Measurements from ENCODE around the gene SMYD3.

SMYD3 gene

DNA sequence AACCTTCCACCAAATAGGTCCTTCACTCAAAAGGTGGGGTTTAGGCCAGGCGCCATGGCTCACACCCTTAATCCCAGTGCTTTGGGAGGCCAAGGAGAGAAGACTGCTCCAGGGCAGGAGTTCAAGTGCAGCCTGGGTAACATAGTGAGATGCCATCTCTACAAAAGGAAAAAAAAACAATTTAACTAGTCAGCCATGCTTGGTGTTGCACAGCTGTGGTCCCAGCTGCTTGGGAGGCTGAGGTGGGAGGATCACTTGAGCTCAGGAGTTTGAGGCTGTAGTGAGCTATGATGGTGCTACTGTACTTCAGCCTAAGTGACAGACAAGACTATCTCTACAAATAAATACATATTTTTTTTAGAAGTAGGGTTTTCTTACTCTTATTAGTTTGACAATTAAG lies 734.8 kb downstream of the SMYD3 start (continued):
- TF ChIP-seq, protein P1, sequence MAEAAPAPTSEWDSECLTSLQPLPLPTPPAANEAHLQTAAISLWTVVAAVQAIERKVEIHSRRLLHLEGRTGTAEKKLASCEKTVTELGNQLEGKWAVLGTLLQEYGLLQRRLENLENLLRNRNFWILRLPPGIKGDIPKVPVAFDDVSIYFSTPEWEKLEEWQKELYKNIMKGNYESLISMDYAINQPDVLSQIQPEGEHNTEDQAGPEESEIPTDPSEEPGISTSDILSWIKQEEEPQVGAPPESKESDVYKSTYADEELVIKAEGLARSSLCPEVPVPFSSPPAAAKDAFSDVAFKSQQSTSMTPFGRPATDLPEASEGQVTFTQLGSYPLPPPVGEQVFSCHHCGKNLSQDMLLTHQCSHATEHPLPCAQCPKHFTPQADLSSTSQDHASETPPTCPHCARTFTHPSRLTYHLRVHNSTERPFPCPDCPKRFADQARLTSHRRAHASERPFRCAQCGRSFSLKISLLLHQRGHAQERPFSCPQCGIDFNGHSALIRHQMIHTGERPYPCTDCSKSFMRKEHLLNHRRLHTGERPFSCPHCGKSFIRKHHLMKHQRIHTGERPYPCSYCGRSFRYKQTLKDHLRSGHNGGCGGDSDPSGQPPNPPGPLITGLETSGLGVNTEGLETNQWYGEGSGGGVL (tag by site-specific recombination; IDR thresholded peaks at IDR 0.05), result no peak

DNA sequence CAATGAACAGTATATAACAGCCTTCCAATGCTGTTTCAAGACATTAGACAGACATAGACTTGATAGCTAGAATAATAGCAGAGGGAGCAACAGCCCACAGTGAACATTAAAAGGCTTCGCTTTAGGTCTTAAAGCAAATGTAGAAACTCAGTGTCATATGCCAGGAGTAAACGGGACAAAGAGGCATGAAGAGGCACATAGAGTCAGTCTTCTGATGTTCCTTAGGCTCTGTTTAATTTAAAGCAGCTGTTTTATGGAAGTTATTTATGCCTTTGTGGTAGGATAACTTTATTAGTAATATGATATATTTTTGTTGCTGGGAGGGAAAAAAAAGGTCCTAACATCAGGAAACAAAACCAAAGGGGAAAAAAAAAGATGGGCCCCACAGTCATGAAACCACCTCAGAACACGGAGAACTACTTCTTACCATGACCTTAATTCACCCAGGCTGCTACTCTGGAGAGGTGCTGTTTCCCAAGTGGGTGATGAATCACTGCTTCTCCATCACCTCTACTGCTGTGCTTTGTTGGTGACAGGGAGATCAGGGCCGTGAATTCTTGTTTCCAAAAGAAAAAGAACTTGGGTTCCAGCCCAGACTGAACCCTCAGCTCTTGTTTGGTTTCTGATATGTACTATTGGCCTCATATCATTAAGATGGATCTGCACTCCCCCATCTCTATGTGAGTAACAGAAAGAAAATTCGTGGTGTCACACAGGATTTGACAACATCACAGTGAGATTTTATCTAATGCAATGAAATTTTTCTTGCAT lies 735.4 kb downstream of the SMYD3 start:
- H3K27ac ChIP-seq (ENCODE audit: extremely low read depth, low read depth, low read length), result no peak overlapping the region

More for the DNA sequence above, 735.4 kb downstream of the SMYD3 start:
- ChIA-PET CTCF (no interaction called here), POLR2A (no interaction called here)
- Histone ChIP-seq H3K4me1 (ENCODE audit: control insufficient read depth, insufficient read depth, low read length) (no peaks in the 10 kb centered on the region), H3K9me3 (ENCODE audit: control insufficient read depth, insufficient read depth, low read depth, low read length) (no peaks in the 10 kb centered on the region), H3K36me3 (ENCODE audit: control insufficient read depth in 2 of 2, insufficient read depth in 1 of 2, low read length in 2 of 2) (no peaks in the 10 kb centered on the region), H3K4me3 (ENCODE audit: low read depth, low read length) (no peak overlapping the region)
- TF ChIP-seq ZNF175 (tag by site-specific recombination; IDR thresholded peaks at IDR 0.05) (no peak), ZNF629 (tag by site-specific recombination; IDR thresholded peaks at IDR 0.05) (no peak), ZBTB17 (tag by site-specific recombination; IDR thresholded peaks at IDR 0.05) (no peak), ZNF292 (tag by site-specific recombination; IDR thresholded peaks at IDR 0.05; ENCODE audit: borderline replicate concordance, low read depth) (no peak), ZNF2 (tag by site-specific recombination; IDR thresholded peaks at IDR 0.05) (no peak), ZBTB7A (tag by site-specific recombination; IDR thresholded peaks at IDR 0.05; ENCODE audit: low read depth) (no peak), ZNF621 (tag by site-specific recombination; IDR thresholded peaks at IDR 0.05) (no peak), ZNF157 (tag by site-specific recombination; IDR thresholded peaks at IDR 0.05) (no peak), GFI1B (tag by site-specific recombination; IDR thresholded peaks at IDR 0.05) (no peak), ZNF221 (tag by site-specific recombination; IDR thresholded peaks at IDR 0.05; ENCODE audit: borderline replicate concordance) (no peak), PATZ1 (tag by site-specific recombination; IDR thresholded peaks at IDR 0.05) (no peak), ZNF239 (tag by site-specific recombination; IDR thresholded peaks at IDR 0.05) (no peak)
- TF ChIP-seq, protein P2, sequence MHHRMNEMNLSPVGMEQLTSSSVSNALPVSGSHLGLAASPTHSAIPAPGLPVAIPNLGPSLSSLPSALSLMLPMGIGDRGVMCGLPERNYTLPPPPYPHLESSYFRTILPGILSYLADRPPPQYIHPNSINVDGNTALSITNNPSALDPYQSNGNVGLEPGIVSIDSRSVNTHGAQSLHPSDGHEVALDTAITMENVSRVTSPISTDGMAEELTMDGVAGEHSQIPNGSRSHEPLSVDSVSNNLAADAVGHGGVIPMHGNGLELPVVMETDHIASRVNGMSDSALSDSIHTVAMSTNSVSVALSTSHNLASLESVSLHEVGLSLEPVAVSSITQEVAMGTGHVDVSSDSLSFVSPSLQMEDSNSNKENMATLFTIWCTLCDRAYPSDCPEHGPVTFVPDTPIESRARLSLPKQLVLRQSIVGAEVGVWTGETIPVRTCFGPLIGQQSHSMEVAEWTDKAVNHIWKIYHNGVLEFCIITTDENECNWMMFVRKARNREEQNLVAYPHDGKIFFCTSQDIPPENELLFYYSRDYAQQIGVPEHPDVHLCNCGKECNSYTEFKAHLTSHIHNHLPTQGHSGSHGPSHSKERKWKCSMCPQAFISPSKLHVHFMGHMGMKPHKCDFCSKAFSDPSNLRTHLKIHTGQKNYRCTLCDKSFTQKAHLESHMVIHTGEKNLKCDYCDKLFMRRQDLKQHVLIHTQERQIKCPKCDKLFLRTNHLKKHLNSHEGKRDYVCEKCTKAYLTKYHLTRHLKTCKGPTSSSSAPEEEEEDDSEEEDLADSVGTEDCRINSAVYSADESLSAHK (tag by site-specific recombination; IDR thresholded peaks at IDR 0.05), result no peak
- TF ChIP-seq, protein P3, sequence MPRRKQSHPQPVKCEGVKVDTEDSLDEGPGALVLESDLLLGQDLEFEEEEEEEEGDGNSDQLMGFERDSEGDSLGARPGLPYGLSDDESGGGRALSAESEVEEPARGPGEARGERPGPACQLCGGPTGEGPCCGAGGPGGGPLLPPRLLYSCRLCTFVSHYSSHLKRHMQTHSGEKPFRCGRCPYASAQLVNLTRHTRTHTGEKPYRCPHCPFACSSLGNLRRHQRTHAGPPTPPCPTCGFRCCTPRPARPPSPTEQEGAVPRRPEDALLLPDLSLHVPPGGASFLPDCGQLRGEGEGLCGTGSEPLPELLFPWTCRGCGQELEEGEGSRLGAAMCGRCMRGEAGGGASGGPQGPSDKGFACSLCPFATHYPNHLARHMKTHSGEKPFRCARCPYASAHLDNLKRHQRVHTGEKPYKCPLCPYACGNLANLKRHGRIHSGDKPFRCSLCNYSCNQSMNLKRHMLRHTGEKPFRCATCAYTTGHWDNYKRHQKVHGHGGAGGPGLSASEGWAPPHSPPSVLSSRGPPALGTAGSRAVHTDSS (tag by site-specific recombination; IDR thresholded peaks at IDR 0.05), result no peak
- TF ChIP-seq, protein P4, sequence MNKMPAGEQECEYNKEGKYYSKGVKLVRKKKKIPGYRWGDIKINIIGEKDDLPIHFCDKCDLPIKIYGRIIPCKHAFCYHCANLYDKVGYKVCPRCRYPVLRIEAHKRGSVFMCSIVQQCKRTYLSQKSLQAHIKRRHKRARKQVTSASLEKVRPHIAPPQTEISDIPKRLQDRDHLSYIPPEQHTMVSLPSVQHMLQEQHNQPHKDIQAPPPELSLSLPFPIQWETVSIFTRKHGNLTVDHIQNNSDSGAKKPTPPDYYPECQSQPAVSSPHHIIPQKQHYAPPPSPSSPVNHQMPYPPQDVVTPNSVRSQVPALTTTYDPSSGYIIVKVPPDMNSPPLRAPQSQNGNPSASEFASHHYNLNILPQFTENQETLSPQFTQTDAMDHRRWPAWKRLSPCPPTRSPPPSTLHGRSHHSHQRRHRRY (tag by site-specific recombination; IDR thresholded peaks at IDR 0.05), result no peak
- TF ChIP-seq, protein P5, sequence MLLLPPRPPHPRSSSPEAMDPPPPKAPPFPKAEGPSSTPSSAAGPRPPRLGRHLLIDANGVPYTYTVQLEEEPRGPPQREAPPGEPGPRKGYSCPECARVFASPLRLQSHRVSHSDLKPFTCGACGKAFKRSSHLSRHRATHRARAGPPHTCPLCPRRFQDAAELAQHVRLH (tag by site-specific recombination; IDR thresholded peaks at IDR 0.05), result no peak
- TF ChIP-seq, protein P6, sequence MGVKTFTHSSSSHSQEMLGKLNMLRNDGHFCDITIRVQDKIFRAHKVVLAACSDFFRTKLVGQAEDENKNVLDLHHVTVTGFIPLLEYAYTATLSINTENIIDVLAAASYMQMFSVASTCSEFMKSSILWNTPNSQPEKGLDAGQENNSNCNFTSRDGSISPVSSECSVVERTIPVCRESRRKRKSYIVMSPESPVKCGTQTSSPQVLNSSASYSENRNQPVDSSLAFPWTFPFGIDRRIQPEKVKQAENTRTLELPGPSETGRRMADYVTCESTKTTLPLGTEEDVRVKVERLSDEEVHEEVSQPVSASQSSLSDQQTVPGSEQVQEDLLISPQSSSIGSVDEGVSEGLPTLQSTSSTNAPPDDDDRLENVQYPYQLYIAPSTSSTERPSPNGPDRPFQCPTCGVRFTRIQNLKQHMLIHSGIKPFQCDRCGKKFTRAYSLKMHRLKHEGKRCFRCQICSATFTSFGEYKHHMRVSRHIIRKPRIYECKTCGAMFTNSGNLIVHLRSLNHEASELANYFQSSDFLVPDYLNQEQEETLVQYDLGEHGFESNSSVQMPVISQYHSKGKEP (tag by site-specific recombination; IDR thresholded peaks at IDR 0.05), result no peak
